Measurements from ENCODE around the gene RTRAF.

DNA sequence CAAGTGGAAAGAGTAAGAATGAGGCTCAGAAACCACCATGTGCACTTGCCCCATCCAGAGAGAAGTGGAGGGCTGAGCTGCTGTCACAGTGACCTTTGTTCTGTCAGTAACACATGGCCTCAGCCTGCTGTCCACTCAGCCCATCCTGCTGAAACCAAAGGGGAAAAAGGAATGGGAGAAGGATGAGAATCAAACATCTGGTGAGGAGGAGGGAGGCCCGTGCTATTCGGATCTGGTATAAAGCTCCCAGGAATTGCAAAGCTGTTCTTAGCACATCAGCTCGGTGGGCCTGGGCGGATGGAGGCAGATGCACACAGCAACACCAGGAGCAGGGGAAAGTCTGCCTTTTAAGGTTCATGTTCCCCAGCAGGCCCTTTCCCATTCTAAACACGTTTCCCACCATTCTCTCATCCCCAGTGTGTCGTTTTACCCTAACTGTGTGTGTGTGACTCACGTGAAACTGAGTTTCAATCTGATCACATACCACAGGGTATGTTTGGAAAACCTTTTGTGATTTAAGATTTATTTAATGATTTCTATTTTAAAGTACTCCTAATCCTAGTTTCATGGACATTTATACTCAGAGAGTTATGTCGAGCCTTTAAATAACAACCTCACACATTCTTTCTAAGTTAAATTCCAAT is 36.8 kb downstream of the RTRAF start:
- TF ChIP-seq, protein P1, sequence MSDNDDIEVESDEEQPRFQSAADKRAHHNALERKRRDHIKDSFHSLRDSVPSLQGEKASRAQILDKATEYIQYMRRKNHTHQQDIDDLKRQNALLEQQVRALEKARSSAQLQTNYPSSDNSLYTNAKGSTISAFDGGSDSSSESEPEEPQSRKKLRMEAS (IDR thresholded peaks at IDR 0.05; ENCODE audit: insufficient read depth, insufficient read length) = no peak
- TF ChIP-seq, protein P2, sequence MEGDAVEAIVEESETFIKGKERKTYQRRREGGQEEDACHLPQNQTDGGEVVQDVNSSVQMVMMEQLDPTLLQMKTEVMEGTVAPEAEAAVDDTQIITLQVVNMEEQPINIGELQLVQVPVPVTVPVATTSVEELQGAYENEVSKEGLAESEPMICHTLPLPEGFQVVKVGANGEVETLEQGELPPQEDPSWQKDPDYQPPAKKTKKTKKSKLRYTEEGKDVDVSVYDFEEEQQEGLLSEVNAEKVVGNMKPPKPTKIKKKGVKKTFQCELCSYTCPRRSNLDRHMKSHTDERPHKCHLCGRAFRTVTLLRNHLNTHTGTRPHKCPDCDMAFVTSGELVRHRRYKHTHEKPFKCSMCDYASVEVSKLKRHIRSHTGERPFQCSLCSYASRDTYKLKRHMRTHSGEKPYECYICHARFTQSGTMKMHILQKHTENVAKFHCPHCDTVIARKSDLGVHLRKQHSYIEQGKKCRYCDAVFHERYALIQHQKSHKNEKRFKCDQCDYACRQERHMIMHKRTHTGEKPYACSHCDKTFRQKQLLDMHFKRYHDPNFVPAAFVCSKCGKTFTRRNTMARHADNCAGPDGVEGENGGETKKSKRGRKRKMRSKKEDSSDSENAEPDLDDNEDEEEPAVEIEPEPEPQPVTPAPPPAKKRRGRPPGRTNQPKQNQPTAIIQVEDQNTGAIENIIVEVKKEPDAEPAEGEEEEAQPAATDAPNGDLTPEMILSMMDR (IDR thresholded peaks at IDR 0.05; ENCODE audit: extremely low read depth in 1 of 2, insufficient read depth in 1 of 2, low read depth in 1 of 2, low read length in 2 of 2) = no peak
- TF ChIP-seq EZH2 (IDR thresholded peaks at IDR 0.05; ENCODE audit: borderline replicate concordance, low read depth, low read length, severe bottlenecking) = no peak
- no peak for TF ChIP-seq POLR2A (IDR thresholded peaks at IDR 0.05; ENCODE audit: low read depth, low read length)

Measured in endothelial cell of umbilical vein (primary cell).